ENCODE measurements around the gene FAF1.

- no peak for TF ChIP-seq POLR2A (IDR thresholded peaks at IDR 0.05)
- TF ChIP-seq CTCF (IDR thresholded peaks at IDR 0.05), result no peak
Measured at GRCh38 chr1:50637460-50637859, 322.6 kb downstream of the FAF1 start.
